NCI-H2029 treated with DMSO at 0.1 percent for 48 hours (cell line): Measurements from ENCODE around the gene ABHD5.
A peak's percentile ranks its signal among the peaks of the same experiment; 100 is the strongest.

Source experiments
- DNase-seq: peaks from one replicate; lab custom pipeline; 2025; lab: John Stamatoyannopoulos, UW

ABHD5 gene

DNA sequence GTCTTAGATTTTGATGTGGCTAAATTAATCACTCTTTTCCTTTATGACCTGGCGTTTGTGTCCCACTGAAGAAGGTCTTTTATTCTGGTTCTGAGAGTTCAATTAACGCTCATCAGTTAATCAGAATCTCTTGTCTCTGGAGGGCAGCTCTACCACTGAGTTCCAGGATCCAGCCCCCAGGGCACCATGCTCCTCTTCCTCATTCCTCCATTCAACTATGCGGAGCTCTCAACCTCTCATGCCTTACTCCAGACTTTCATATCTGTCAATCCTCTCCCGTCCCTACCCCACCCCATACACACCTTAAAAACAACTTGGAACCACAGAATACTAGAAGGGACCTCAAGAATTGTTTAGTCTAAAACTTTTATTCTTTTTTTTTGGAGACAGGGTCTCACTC, 4.8 kb upstream of the ABHD5 start:
- no peak for DNase-seq

DNA sequence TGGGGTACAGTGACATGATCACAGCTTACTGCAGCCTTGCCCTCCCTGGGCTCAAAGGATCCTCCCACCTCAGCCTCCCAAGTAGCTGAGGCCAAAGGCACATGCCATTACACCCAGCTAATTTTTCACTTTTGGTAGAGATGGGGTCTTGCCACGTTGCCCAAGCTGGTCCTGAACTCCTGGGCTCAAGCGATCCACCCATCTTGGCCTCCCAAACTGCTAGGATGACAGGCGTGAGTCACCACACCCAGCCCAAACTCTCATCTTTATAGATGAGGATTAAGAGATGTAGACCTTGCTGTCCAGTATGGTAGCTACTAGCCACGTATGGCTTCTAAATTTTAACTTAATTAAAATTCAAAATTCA, 4.4 kb upstream of the ABHD5 start:
- no peak for DNase-seq

- no peak for DNase-seq
These were observed 3.8 kb upstream of the ABHD5 start for GRCh38 chr3:43686700-43687498.

DNA sequence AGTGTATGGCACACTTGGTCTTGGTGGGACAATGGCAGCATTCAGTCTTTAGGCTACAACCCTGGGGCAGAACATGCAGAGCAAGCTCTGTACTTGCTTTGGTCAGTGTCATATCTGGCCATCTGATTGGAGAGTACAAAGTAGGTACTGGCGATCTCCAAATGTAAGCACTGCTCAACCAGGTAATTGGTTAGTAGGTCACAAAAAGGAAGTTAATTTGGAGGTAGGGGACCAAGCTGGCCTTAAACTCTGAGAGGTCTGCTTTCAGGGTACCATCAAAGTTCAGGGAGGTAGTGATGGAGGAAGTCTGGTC, 3.3 kb upstream of the ABHD5 start:
- DNase-seq = no peak

DNA sequence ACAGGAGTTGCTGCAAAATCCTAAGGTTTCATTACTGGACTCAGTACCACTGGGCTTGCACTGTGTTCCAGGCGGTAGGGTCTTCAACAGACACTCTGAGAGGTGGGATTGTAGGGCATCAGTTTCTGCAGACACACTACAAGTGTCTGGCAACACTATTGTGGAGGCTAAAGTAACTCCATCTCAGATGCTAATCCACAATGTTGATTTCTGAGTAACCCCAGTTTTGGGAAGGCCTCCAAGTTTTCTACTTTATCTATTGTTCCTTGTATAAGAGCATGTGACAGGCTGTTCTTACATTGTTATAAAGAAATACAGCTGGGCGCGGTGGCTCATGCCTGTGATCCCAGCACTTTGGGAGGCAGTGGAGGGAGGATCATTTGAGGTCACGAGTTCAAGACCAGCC, 2.5 kb upstream of the ABHD5 start:
- no peak for DNase-seq

GRCh38 chr3:43689166-43689565, 1.6 kb upstream of the ABHD5 start:
- DNase-seq = no peak

GRCh38 chr3:43689766-43690399, 855 bp upstream of the ABHD5 start:
- DNase-seq = peak; percentile 68

DNA sequence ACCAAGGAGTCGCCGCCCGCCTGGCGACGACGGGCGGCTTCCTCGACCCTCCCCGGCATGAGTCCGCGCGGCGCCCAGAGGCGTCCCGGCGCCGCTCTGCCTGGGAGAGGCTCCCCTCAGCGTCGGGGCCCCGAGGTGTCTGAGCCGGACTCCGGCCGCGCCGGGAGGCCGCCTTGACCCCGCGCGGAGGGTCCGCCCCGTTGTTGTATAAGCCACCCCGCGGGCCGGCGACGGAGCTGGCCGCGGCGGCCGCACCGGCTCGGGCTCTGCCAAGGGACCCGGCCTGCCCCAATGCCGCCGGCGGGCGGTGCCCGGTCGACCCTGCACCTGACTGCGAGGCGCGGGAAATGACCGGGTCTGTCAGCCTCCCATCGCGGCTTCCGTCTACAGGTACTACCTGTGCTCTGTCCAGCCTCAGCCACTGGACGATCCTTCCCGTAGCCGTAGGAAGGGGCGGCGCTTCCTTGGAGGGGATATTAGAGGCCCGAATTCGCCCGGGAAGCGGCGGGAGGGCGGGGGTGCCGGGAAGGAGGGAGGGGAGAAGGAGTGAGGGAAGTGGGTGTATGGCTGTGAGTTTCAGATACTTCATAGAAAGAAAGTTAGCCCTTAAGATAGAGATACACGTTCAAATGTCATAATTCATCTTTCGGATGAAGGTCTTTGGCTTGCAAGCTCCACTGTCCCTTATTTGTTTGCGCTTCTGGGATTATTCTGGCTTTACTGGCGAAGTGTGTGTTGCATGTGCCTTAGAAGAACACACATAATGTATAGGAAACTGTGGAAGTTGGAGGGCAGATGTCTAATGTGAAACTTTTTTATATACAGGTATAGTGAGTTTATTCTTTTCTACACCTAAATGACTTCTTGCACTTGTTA, 620 bp downstream of the ABHD5 start:
- peak; percentile 62 for DNase-seq

- DNase-seq = no peak
These were observed 1.5 kb downstream of the ABHD5 start for GRCh38 chr3:43692085-43692855.

DNA sequence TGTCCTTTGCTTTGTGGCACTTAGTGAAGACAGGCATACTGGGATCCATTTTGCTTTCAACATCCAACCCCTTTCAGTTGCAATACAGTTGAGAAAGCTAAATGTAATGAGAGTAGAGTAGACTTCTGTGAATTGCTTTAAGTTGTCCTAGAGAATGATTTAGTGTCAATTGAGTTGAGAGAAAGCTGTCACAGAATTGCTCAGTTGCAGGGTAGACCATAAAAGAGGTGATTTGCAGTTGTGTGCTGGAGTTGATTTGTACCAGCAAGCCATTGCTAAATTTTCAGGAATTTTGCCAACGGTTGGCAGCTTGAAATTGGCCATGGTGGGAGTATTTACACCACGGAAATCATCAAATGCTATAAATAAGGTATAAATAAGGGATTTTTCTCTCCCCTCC, 2.2 kb downstream of the ABHD5 start:
- no peak for DNase-seq

DNA sequence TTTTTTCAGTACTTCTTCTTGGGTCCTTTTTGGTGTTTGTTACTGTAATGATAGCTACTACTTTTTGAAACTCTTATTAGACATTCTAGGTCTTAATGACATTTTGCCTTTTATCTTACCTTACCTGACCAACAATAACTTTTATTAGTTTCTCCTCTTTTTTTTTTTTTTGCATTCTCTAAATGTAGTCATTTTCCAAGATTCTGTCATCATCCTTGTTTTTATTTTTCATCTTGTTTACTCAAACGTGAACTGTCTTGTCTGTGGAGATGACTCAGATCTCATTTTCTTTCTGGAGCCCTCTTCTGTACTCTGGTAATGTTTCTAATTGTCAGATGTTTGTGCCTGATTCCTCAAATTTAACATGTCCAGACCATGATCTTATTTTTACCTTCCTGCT, 2.9 kb downstream of the ABHD5 start:
- no peak for DNase-seq

DNA sequence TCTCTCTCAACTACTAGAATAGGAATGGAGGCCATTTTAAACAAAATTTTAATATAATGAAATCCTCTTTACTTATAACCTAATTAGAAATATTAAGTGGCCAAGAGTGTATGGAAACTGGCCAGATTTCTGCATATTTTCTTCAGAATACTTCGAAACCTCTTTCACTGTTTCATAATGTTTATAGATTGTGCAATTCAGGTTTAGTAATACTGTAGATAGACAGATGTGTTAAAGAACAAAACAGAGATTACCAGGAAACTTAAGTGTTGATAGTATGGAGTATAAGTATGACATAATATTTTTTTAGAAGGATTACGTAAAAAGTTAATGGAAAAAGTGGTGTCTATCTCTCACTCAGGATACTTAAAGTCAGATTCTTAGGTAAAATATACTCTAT, 4.7 kb downstream of the ABHD5 start:
- no peak for DNase-seq

GRCh38 chr3:43695863-43696262, 5.1 kb downstream of the ABHD5 start:
- no peak for DNase-seq

DNA sequence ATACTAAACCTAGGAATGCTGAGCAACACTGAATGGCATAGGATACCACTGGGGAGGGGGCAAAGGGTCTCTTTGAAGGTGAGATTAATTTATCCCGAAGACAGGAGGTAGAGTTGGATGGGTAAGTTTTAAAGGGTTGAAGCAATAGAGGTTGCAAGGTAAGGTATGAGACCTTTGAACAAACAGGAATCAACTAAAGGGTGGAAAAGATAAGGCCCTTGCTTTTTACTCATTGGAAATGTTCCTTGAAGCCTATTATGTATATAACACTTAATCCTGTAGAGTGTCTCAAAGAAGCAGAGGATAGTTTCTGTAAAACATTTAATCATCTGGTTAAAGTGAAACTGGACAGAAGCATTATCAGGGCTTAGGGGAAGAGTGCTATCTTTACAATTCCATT, 5.7 kb downstream of the ABHD5 start:
- no peak for DNase-seq

- no peak for DNase-seq
These were observed 6.1 kb downstream of the ABHD5 start for GRCh38 chr3:43696881-43697280.

DNA sequence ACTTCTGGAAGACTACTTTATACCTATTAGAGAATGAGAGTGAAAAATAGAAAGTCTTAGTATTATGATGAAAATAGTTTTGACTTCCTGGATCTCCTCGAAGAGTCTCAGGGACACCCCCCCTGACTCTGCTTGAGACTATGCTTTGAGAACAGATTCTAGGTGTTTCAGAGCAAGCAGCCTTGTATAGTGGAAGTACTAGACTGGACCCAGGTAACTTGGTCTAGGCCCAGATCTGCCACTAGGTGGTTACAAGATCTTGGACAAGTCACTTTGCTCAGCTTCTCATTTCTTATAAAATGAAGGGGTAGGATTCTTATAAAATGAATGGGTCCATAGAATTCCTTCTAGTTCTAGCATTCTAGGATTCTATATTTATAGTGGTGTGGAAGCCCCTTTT, 9.1 kb downstream of the ABHD5 start:
- no peak for DNase-seq

GRCh38 chr3:43704697-43705096, 14.0 kb downstream of the ABHD5 start:
- no peak for DNase-seq

- no peak for DNase-seq
These were observed 15.6 kb downstream of the ABHD5 start for GRCh38 chr3:43706342-43706741.

- DNase-seq = no peak
These were observed 16.5 kb downstream of the ABHD5 start for GRCh38 chr3:43707266-43707665.

DNA sequence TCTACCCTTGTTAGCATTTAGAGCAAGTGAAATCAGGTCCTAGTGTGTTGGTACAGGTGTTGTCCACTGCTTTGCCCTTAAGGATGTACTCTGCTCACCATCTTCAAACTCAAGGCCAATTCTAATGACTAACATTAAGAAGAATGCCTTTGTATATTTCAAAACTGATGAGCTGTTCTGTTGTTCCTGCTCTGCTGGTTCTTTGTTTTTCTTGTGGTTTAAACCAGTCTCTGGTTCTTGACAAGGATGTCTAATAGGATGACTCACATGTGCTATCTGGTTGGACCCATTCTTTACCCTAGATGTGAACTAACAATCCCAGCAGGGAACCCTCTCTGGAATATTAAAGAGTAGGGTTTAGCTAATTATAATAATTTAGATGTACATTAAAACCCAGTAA, 17.3 kb downstream of the ABHD5 start:
- DNase-seq = no peak

DNA sequence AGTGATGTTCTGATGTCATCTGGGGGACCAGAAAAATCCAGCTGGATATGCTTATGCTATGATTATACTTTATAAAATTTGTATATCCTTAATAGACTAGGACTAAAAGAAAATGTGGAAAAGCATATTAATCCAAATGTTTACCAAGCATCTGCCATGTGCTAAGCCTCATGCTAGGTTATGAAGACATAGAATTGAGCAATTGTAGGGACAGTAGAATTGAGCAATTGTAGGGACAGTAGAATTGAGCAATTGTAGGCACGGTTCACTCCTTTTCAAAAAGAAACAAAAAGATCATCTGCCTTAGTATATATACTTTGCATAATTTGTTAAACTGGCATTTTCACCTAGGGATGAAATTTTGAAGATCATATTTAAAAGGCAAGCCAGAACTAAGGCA, 18.3 kb downstream of the ABHD5 start:
- DNase-seq = no peak

DNA sequence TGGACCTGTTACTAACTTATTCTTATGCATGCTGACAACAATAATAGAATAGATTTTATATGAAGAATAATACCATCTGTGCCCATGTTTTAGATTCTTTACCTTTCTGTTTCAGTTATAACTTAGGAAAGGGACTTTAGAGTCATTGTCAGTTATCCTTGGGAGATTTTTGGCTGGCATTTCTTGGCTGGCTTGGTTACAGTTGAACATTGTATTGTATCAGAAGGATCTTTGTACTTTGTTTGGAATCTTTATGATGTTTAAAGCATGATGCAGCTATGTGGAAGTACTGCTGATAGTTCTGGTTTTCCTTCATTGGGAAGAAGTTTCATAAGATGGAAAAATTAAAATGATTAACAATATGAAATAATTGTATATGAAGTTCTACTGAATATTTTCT, 19.9 kb downstream of the ABHD5 start:
- no peak for DNase-seq
